IPS DF 4.7 (cell line): ENCODE data around the gene TTC16.

Experiments
- DNase-seq: peaks from one replicate; pipeline ENCODE4 v3.0.0-alpha.2; 2013; ENCODE audit warnings: low spot score; ENCODE audit errors: extremely low read depth

Gene TTC16

GRCh38 chr9:127694890-127695720 lies 20.8 kb upstream of the TTC16 start:
- no peak for DNase-seq

- no peak for DNase-seq
These were observed 18.3 kb upstream of the TTC16 start for GRCh38 chr9:127697575-127697974.

- DNase-seq = no peak
These were observed 17.5 kb upstream of the TTC16 start for GRCh38 chr9:127698386-127698785.

GRCh38 chr9:127698985-127699670 lies 16.8 kb upstream of the TTC16 start:
- peak; percentile 72 for DNase-seq

GRCh38 chr9:127700140-127700539 lies 15.7 kb upstream of the TTC16 start:
- DNase-seq = no peak

GRCh38 chr9:127700594-127701255 lies 15.2 kb upstream of the TTC16 start:
- DNase-seq = no peak

- no peak for DNase-seq
These were observed 12.5 kb upstream of the TTC16 start for GRCh38 chr9:127703289-127703946.

- DNase-seq = no peak
These were observed 10.1 kb upstream of the TTC16 start for GRCh38 chr9:127705577-127706379.

GRCh38 chr9:127706836-127707241 lies 9.0 kb upstream of the TTC16 start, which contains the start of gene CFAP157:
Gene CFAP157 (plus strand): TSS chr9:127706988. CDS start chr9:127707032, 44 bp downstream.
- no peak for DNase-seq

GRCh38 chr9:127707766-127708165 lies 8.1 kb upstream of the TTC16 start:
- no peak for DNase-seq

- no peak for DNase-seq
These were observed 6.8 kb upstream of the TTC16 start for GRCh38 chr9:127708952-127709587.

GRCh38 chr9:127710204-127710783 lies 5.6 kb upstream of the TTC16 start:
- no peak for DNase-seq

- no peak for DNase-seq
These were observed 4.6 kb upstream of the TTC16 start for GRCh38 chr9:127711226-127711701.

GRCh38 chr9:127711831-127712274 lies 4.0 kb upstream of the TTC16 start:
- no peak for DNase-seq

GRCh38 chr9:127712371-127712770 lies 3.5 kb upstream of the TTC16 start:
- DNase-seq = no peak

GRCh38 chr9:127712867-127713266 lies 3.0 kb upstream of the TTC16 start:
- no peak for DNase-seq

- no peak for DNase-seq
These were observed 1.7 kb upstream of the TTC16 start for GRCh38 chr9:127714020-127714750.

- no peak for DNase-seq
These were observed 869 bp upstream of the TTC16 start for GRCh38 chr9:127714951-127715469.

- no peak for DNase-seq
These were observed 533 bp downstream of the TTC16 start for GRCh38 chr9:127716412-127716811.
